Measurements from ENCODE around the gene RXFP1.

RXFP1 gene

GRCh38 chr4:158613046-158613445, 91.4 kb downstream of the RXFP1 start:
- Mint-ChIP-seq H3K36me3 (ENCODE audit: low read depth) (no peaks in the 10 kb centered on the region), H3K9me3 (peaks cover 7% of the 10 kb centered on the region), H3K27ac (no peak overlapping the region), H3K27me3 (ENCODE audit: low read depth) (no peaks in the 10 kb centered on the region), H3K4me3 (no peak overlapping the region), H3K4me1 (no peaks in the 10 kb centered on the region)
- TF ChIP-seq CTCF (IDR thresholded peaks at IDR 0.05; ENCODE audit: unreplicated experiment in 3 of 3), result no peak

GRCh38 chr4:158617956-158618355, 96.3 kb downstream of the RXFP1 start:
- no peaks in the 10 kb centered on the region for H3K4me1 Mint-ChIP-seq
- H3K36me3 Mint-ChIP-seq (ENCODE audit: low read depth), result no peaks in the 10 kb centered on the region
- TF ChIP-seq CTCF (IDR thresholded peaks at IDR 0.05; ENCODE audit: unreplicated experiment in 3 of 3), result no peak
- H3K27ac Mint-ChIP-seq, result no peak overlapping the region
- no peaks in the 10 kb centered on the region for H3K27me3 Mint-ChIP-seq (ENCODE audit: low read depth)
- H3K9me3 Mint-ChIP-seq, result peaks cover 7% of the 10 kb centered on the region
- no peak overlapping the region for H3K4me3 Mint-ChIP-seq

- no peak for TF ChIP-seq CTCF (IDR thresholded peaks at IDR 0.05; ENCODE audit: unreplicated experiment in 3 of 3)
- no peaks in the 10 kb centered on the region for H3K36me3 Mint-ChIP-seq (ENCODE audit: low read depth)
- no peaks in the 10 kb centered on the region for H3K27me3 Mint-ChIP-seq (ENCODE audit: low read depth)
- no peak overlapping the region for H3K27ac Mint-ChIP-seq
- H3K4me3 Mint-ChIP-seq, result no peak overlapping the region
- no peaks in the 10 kb centered on the region for H3K4me1 Mint-ChIP-seq
- no peaks in the 10 kb centered on the region for H3K9me3 Mint-ChIP-seq
These were observed 100.0 kb downstream of the RXFP1 start for GRCh38 chr4:158621729-158622128.

- Mint-ChIP-seq H3K4me3 (no peak overlapping the region), H3K27me3 (ENCODE audit: low read depth) (no peaks in the 10 kb centered on the region)
These were observed 100.6 kb downstream of the RXFP1 start for GRCh38 chr4:158622251-158622650.

GRCh38 chr4:158624889-158625478, 103.3 kb downstream of the RXFP1 start:
- Mint-ChIP-seq H3K27ac (no peak overlapping the region), H3K4me3 (no peak overlapping the region), H3K9me3 (no peaks in the 10 kb centered on the region), H3K36me3 (ENCODE audit: low read depth) (no peaks in the 10 kb centered on the region), H3K4me1 (no peaks in the 10 kb centered on the region), H3K27me3 (ENCODE audit: low read depth) (no peaks in the 10 kb centered on the region)
- peak; percentile 74 to 79 (median 78) for TF ChIP-seq CTCF (IDR thresholded peaks at IDR 0.05; ENCODE audit: unreplicated experiment in 3 of 3)

More at GRCh38 chr4:158622251-158622650, 100.6 kb downstream of the RXFP1 start:
- Mint-ChIP-seq H3K27ac (no peak overlapping the region), H3K9me3 (no peaks in the 10 kb centered on the region), H3K36me3 (ENCODE audit: low read depth) (no peaks in the 10 kb centered on the region), H3K4me1 (no peaks in the 10 kb centered on the region)
- no peak for TF ChIP-seq CTCF (IDR thresholded peaks at IDR 0.05; ENCODE audit: unreplicated experiment in 3 of 3)

DNA sequence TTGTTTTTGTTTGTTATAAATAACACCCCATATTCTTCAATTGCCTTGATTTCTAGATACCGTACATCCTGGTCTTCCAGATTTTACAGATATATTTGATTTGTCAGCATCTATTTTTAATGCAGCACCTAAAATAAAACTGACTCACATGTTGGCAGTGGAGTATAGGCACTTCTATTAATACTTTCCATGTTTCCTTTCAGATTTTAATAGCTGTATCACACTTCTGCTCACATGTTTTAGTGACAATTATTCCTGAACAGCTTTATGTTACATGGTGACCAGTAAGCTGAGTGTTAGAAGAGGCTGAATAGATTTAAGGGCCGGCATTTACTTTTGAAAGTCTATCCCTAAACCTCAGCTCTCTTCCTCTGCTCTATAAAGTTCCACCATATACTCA, 103.9 kb downstream of the RXFP1 start:
- no peak overlapping the region for H3K27ac Mint-ChIP-seq
- H3K36me3 Mint-ChIP-seq (ENCODE audit: low read depth), result no peaks in the 10 kb centered on the region
- H3K27me3 Mint-ChIP-seq (ENCODE audit: low read depth), result no peaks in the 10 kb centered on the region
- no peak for TF ChIP-seq CTCF (IDR thresholded peaks at IDR 0.05; ENCODE audit: unreplicated experiment in 3 of 3)
- no peak overlapping the region for H3K4me3 Mint-ChIP-seq
- H3K9me3 Mint-ChIP-seq, result no peaks in the 10 kb centered on the region
- H3K4me1 Mint-ChIP-seq, result no peaks in the 10 kb centered on the region
